Activated CD8-positive, alpha-beta memory T cell treated with anti-CD3 and anti-CD28 coated beads for 1 hour (primary cell): ENCODE measurements around the gene TRMO.
"Not testable (repeated sequence)": the region's sequence is repeated elsewhere in the genome, so short reads cannot be mapped to it uniquely, and the experiment has no call there.

Source experiments
- DNase-seq, 2 donors: peaks; one replicate each; pipeline ENCODE4 v3.0.0-alpha.2; 2020; ENCODE audit warnings: low read depth in 1 of 2; ENCODE audit errors: extremely low read depth in 1 of 2

TRMO gene, protein sequence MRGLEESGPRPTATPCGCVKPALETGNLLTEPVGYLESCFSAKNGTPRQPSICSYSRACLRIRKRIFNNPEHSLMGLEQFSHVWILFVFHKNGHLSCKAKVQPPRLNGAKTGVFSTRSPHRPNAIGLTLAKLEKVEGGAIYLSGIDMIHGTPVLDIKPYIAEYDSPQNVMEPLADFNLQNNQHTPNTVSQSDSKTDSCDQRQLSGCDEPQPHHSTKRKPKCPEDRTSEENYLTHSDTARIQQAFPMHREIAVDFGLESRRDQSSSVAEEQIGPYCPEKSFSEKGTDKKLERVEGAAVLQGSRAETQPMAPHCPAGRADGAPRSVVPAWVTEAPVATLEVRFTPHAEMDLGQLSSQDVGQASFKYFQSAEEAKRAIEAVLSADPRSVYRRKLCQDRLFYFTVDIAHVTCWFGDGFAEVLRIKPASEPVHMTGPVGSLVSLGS

DNA sequence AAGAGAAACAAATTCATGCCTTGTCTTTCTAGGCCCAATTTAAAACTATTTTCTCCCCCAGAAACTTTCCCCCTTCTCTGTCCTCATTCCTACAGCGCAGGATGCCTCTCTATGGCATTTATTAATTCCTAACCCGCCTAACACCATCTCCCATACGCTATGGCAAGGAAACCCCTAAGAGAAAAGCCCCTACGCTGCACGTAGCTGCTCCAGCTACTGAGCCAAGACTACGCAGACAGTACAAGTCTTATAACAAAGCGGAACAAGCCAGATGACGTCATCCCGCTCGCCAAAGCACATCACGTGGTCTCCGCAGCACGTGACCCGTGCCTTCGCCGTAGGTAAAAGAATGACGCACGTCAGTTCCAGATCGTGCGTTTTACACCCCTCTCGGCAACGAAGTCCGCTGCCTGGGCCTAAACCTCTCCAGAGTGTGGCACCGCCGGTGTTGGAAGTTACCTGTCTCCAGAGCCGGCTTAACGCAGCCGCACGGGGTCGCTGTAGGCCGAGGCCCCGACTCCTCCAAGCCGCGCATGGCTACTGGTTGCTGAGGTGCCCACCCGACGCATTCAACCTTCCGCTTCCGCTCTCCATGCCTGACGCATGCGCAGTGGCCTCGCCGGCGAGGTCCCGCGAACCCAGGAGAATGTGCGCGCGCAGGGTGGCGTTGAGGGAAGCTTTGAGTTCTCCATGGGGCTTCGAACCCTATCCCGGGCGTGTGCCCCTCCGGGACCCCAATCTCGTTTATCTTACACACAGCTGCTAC is at the start of gene TRMO:
TSS of gene TRMO (minus strand) at position 542 of the 766 bp plus-strand sequence. CDS start at position 535, 7 bp downstream.
- peak; percentile 93 to 99 for DNase-seq

DNA sequence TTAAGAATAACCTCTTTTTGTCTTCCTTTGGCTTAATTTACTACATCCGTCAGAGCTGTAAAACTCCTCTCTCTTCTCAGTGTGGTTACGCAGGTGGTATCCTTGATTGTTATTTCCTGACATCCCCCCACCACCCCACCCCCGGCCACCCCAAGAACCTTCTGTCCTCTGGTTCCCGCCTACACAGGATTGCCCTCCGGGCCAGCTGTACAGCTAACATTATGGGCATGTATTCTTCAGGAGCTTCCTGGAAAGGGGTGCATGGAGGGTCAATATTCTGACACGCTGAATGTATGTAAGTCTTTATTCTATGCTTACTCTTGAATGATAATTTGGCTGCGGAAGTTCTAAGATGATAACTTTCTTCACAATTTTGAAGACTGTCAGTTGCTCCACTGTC is 47.9 kb upstream of the TRMO start:
- DNase-seq, result no peak

DNA sequence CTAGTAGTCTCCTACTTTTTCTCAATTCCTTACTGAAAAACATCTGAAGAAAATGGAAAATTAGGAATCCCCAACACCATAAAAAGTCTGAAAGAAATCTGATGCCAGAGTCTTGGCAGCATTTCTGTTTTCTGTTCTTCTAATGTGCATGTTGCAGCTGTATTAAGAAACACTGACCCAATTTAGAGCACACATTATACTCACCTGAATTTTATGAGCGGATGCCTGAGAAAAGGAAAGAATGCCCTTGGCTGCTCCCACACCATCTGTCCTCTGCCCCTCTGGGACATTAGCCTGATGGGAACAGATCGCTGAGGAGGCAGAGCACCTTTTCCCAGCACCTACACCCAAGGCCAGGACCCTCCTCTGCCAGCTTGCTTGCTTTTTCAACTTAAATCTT is 46.7 kb upstream of the TRMO start:
- DNase-seq, result no peak

DNA sequence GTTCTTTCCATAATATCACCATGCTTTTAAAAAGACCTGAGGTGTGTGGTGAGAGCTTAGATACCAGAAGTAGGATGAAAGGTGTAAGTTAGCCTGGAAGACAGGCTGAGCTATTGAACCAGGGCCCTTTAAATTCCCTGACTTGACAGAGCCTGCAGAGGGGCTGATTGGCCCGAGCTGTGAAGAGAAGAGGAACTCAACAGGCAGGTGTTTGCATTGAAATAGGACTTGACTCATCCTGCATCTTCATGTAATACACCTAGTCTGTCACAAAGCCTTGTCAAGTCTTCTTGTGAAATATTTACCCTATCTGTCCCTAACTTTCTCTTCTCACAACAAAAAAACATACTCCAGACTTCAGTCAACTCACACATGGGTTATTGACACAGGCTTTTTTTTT is 44.2 kb upstream of the TRMO start:
- no peak for DNase-seq

DNA sequence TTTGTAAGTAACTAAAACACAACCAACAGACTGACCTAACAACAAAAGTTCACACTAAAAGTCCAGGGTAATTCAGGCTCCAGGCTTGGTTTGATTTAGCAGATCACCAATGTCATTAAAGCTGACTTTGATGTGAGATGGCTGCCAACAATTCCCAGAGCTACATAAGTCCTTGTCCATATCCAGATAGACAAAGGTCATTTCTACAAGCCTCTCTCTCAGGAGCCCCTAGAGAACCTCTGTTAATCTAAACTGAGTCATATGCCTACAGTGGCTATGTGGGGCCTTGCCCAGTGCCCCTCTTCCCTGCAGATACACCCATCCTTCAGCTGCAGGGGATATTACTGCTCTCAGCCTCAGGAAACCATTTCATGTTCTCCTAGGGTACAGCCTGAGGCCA is 42.6 kb upstream of the TRMO start:
- no peak for DNase-seq

DNA sequence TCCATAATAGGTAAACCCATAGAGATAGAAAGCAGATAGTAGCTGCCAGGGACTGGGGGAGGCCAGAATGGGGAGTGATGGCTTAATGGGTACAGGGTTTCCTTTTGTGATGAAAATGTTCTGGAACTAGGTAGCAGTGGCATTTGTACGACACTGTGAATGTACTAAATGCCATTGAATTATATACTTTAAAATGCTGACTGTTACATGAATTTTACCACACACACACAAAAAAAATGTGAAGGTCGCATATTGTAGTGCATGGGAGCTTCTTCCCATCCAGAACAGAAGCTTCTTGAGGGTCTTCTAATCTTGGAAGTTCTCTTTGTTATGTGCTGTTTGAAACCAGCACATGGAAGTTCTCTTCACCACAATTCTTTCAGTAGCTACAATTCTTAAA is 40.9 kb upstream of the TRMO start:
- no peak for DNase-seq

DNA sequence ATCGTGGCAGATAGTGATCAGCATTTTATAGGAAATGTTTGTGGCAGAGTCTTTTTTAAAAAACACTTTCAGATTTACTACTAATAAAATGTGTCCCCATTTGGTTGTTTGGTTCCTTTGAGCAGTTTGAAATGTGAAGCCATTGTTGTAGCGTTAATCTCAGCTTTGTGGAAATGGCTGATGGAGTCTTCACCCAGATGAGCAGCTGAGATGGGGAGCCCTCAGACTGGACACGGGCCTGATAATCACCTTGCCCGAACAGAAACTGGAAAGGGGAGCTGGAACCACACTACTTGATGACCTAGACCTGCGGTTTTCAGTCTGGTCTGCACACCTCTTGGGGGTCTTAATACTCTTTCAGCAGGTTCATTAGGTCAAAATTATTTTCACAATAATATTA is 40.3 kb upstream of the TRMO start:
- no peak for DNase-seq

DNA sequence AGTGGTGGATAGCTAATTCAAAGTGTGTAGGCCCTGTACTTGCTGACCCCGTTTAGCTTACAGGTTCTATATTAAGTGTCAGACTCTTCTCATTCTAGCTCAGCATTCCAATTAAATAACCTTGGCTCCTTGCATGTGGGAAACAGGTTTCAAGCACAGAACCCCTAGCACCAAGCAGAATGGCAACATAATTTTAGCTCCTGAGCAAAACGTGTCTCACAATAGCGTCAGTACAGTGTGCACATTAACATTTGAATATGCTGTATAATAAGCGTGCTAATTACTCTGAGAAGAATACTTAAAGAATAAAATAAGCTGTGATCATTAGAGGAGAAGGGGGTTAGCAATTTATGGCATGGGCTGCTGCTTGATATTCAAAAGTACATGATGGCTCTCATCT is 39.8 kb upstream of the TRMO start:
- DNase-seq, result no peak

DNA sequence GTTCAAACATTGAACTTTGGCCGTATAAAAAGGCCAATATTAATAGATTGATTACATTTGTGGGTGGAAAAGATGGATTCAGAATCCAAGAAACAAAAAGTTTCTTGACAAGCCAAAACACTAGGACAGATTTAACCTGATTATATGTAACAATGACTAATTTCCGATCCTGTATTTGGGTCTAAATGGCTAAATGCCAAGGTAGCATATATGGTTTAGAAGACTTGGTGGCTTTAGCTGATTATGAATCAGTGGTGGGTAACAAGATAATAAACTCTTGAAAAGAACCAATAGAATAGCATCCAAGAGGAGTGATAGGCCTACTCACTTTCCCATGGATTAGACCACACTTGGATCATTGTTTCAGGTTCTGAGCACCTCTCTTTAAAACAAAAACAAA is 39.1 kb upstream of the TRMO start:
- no peak for DNase-seq

DNA sequence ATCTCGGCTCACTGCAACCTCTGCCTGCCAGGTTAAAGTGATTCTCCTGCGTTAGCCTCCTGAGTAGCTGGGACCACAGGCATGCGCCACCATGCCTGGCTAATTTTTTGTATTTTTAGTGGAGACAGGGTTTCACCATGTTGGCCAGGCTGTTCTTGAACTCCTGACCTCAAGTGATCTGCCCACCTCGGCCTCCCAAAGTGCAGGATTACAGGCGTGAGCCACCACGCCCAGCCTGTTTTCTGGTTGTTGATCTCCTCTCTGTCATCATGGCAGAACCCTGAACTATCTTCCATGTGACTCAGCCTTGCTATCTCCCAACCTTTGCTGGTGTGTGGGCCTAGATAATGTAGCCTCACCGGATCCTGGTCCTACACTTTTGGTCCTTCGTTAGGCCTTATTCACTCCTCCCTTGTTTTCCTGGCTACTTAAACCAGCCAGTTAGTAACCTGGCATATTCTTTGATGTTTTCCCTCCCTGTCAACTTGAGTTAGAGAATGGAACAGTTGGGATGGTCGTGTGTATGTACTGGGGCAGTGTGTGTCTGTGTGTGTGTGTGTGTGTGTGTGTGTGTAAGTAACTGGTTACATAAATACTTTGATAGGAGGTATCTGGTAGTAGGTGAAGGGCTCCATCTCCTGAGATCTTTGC is 38.5 kb upstream of the TRMO start:
- not testable (repeated sequence) for DNase-seq

DNA sequence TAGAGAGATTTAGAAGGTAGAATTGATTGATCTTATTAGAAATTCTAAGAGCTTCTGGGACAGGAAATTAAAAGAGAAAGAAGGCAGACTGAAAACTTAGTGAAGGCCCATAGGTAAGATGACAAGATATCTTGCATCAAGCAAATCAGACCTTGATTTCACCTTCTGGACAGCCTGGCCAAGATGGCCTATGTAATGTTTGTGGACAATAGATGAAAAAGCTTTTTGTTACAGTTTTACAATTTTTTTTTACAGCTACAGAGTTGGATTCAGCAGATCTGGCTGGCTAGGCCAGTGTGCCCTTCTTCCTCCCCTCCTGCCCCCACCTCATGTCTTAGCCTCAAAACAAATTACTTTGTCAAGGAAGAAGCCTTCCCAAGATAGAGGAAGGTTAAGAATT is 37.3 kb upstream of the TRMO start:
- no peak for DNase-seq

DNA sequence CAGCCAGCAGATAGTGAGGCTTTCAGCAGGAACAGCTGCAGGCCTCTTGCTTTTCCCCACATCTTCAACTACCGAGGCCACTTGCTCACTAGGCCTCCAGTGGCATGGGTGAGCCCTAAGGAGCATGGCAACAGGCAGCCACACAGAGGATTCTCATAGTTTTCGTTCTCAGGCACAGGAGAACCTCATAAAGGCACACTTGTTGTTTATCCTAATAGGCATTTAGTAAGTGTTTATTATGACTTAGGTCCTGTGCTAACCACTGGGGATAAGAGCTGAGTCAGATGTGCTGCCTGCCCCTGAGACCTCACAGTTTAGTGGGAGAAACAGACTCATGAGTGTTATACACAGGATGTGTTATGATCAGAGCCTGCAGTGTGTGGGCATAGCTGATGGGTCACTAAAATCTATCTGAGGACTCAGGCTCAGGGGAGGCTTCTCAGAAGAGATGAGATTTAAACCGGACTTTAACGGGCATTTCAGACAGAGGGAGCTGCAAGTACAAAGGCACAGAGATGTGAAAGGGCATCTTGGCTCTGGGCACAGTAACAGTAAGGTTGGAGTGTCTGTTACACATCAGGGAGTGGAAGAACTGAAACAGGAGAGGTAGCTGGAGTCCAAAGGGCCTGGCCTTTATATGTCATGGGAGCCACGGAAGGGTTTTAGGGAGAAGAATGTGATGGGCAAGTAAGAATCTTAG is 36.7 kb upstream of the TRMO start:
- no peak for DNase-seq

DNA sequence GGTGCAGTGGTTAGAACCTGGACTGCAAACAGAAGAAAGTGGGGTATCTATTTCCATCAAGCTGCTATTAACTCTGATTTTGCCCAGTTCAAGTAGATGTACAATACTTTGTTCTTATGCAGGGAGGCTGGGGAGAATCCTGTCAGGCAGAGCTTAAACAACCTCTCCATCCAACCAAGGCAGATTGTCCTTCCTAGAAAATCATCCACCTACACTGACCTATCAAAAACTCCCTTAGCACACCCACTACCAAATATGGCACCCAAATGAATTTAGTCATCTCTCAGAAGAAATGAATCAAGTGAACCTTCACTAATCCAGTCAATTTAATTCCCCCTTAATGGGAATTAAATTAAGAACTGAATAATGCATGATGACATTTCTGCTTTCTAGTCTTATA is 34.0 kb upstream of the TRMO start:
- no peak for DNase-seq

DNA sequence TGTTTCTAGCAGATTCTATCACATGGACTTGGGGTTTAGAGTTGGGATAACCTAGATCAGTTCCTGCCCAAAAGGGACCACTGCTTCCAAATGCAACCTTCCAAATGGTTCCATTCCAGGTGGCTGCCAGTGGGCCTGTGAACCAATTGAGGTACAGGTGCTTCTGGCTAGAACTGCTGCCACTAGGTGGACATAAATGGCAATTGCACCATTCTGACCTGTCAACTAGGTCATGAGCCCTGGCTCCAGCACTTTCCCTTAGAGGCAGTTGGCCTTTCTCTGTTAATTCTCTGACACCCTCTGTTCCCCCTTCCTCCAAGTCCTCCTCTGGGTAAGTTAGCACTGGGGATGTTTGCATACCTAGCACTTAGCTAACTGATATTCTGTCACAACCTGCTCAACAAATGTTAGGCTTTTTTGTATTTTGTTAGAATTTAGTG is 32.3 kb upstream of the TRMO start:
- peak; percentile 13 to 20 for DNase-seq

DNA sequence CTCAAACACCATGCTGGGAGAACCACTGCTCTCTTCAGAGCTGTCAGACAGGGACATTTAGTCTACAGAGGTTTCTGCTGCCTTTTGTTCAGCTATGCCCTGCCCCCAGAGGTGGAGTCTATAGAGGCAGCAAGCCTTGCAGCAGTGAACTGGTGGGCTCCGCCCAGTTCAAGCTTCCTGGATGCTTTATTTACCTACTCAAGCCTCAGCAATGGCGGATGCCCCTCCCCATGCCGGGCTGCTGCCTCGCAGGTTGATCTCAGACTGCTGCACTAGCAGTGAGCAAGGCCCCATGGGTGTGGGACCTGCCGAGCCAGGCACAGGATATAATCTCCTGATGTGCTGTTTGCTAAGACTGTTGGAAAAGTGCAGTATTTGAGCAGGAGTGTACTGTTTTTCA is 28.6 kb upstream of the TRMO start:
- DNase-seq, result not testable (repeated sequence)

DNA sequence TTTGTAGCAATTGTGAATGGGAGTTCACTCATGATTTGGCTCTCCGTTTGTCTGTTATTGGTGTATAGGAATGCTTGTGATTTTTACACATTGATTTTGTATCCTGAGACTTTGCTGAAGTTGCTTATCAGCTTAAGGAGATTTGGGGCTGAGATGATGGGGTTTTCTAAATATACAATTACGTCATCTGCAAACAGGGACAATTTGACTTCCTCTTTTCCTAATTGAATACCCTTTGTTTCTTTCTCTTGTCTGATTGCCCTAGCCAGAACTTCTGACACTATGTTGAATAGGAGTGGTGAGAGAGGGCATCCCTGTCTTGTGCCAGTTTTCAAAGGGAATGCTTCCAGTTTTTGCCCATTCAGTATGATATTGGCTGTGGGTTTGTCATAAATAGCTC is 24.8 kb upstream of the TRMO start:
- DNase-seq, result not testable (repeated sequence)

DNA sequence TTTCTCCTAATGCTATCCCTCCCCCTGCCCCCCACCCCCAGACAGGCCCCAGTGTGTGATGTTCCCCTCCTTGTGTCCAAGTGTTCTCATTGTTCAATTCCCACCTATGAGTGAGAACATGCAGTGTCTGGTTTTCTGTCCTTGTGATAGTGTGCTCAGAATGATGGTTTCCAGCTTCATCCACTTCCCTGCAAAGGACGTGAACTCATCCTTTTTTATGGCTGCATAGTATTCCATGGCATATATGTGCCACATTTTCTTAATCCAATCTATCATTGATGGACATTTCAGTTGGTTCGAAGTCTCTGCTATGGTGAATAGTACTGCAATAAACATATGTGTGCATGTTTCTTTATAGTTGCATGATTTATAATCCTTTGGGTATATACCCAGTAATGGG is 23.2 kb upstream of the TRMO start:
- not testable (repeated sequence) for DNase-seq

DNA sequence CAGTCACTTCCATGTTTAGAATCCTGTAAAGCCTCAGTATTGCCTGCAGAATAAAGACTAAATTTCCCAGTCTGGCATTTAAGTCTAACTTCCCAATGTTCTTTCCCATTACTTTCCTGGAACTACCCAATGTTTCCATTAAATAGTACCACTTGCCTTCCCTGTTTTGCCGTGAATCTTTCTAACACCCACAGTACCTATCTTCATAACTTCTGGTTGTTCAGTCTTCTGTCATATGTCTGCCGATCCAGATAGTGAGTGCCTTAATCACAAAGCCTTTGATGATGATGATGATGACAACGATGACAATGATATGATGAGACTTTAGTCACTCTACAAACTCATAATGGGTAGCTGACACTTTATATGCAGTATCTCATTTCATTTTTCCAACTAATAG is 22.3 kb upstream of the TRMO start:
- no peak for DNase-seq

DNA sequence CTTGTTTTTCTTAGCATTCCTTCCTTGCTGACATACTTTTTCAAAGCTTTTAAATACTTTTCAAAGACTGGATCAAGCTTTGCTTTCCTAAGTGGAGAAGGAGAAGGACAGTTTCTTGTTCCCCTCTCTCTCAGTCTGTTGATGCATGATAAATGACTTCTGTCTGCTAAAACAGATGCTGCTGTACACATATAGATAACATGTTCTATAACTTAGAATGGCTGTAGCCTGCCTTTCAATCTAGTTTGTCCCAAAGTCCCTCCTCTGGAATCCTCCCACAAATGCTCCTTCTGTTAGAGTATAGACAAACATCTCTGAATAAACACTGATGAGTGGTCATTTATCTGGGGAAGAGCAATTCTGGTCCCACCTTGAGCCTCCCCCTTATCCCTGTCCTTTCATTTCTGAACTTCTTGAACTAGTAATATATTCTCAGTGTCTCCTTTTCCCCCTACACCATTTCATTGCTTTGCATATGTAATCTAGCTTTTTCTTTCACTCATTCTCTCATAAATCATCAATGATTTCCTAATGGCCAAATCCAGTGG is 21.1 kb upstream of the TRMO start:
- no peak for DNase-seq

DNA sequence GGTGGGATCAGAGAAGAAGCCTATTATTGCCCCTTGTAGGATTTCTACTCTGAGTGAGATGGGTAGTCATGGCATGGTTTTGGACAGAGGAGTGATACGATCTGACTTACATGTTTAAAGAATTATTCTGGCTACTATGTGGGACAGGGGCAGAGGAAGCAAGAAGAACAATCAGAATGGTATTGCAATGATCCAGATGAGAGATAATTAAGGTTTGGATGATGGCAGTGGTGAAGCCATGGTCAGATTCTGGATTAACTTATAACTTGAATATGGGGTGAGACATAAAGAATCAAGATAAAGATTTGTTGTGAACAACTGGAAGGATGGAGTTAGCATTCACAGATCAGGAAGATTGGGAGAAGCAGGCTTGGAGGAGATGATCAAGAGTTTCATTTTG is 19.0 kb upstream of the TRMO start:
- DNase-seq, result no peak

DNA sequence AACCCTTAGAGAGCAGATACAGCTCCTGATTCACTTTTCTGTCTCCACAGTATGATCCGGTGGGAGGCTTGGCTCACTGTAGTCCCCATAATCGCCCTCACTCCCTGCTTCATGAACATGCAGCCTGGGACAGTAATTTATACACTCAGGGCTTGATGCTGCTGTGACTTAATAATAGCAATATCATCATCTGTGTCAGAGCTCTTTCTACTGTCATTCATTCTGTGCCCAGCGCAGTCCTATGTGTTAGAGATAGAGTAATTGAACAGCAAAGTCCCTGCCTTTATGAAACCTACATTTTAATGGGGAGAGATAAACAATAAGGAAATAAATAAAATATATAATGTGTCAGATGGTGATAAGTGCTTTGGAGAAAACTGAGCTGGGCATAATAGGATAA is 18.4 kb upstream of the TRMO start:
- no peak for DNase-seq
